SU-DHL-6 (cell line): ENCODE measurements around the gene IFFO2.

Source experiments
- H2AFZ ChIP-seq: fragments of 200-600 bp; sonication (generic); 2 replicates; pipeline ENCODE4 v1.6.1; 2014; ENCODE audit warnings: low read depth, mild to moderate bottlenecking, moderate library complexity, mixed read lengths, antibody characterized with exemption, low read length; ENCODE audit not compliant: severe bottlenecking
- H3F3A ChIP-seq: fragments of 200-600 bp; shearing (Covaris generic); 2 replicates; pipeline ENCODE4 v1.6.0; 2016; ENCODE audit warnings: antibody characterized with exemption, mild to moderate bottlenecking; ENCODE audit not compliant: insufficient read depth
- H3K27ac ChIP-seq: fragments of 200-600 bp; sonication (generic); 2 replicates; pipeline ENCODE4 v1.5.1; 2016; ENCODE audit warnings: low read depth, mild to moderate bottlenecking, low read length, moderate library complexity, mixed read lengths
- H3K27me3 ChIP-seq: fragments of 200-600 bp; sonication (generic), shearing (Covaris generic); 2 replicates; pipeline ENCODE4 v1.6.0; 2014; ENCODE audit warnings: mild to moderate bottlenecking, low read length
- H3K36me3 ChIP-seq: fragments of 200-600 bp; sonication (generic); 2 replicates; pipeline ENCODE4 v1.6.1; 2014; ENCODE audit warnings: mild to moderate bottlenecking, low read length, mixed read lengths
- H3K4me2 ChIP-seq: fragments of 300-600, 200-600 bp; shearing (Covaris generic), sonication (generic); 2 replicates; pipeline ENCODE4 v1.6.0; 2014; ENCODE audit warnings: low read length, low read depth, mild to moderate bottlenecking; ENCODE audit not compliant: poor library complexity, severe bottlenecking
- H3K4me3 ChIP-seq: fragments of 200-600 bp; sonication (generic); 2 replicates; pipeline ENCODE4 v1.5.1; 2014; ENCODE audit warnings: antibody characterized with exemption, low read length, mild to moderate bottlenecking, mixed read lengths; ENCODE audit not compliant: insufficient read depth, poor library complexity, severe bottlenecking
- H3K79me2 ChIP-seq: fragments of 200-600 bp; sonication (generic); 2 replicates; pipeline ENCODE4 v1.6.1; 2014; ENCODE audit warnings: mild to moderate bottlenecking, low read length, moderate library complexity; ENCODE audit not compliant: insufficient read depth
- H3K9ac ChIP-seq: fragments of 200-600 bp; sonication (generic); 2 replicates; pipeline ENCODE4 v1.7.0; 2014; ENCODE audit warnings: mild to moderate bottlenecking, low read length
- H3K9me2 ChIP-seq: fragments of 200-600 bp; sonication (generic); replicated peaks from 2 replicates; pipeline ENCODE4 v1.6.1; 2014; ENCODE audit warnings: low read length; ENCODE audit not compliant: insufficient read depth
- H3K9me3 ChIP-seq: fragments of 200-600 bp; sonication (generic); 2 replicates; pipeline ENCODE4 v1.6.1; 2014; ENCODE audit warnings: low read length, mixed read lengths; ENCODE audit not compliant: insufficient read depth
- H4K20me1 ChIP-seq: fragments of 200-600 bp; sonication (generic); 2 replicates; pipeline ENCODE4 v1.6.1; 2014; ENCODE audit warnings: low read depth, mild to moderate bottlenecking, antibody characterized with exemption, low read length, moderate library complexity, mixed read lengths
- CTCF ChIP-seq: fragments of 200-600 bp; sonication (generic); IDR thresholded peaks from one replicate; pipeline ENCODE4 v1.5.1; 2017; ENCODE audit warnings: antibody characterized with exemption, mild to moderate bottlenecking, low read length, moderate library complexity; ENCODE audit not compliant: insufficient read depth, poor library complexity, severe bottlenecking
- EZH2phosphoT487 ChIP-seq: fragments of 200-600 bp; sonication (generic), shearing (Covaris generic); conservative IDR thresholded peaks from 2 replicates; pipeline ENCODE4 v1.6.1; 2018; ENCODE audit warnings: mild to moderate bottlenecking, antibody characterized with exemption, low read length, moderate library complexity, mixed read lengths

Gene IFFO2

GRCh38 chr1:18928985-18929384, 27.5 kb downstream of the IFFO2 start:
- Histone ChIP-seq H2AFZ (no peak overlapping the region), H3K9ac (no peak overlapping the region), H3K4me3 (no peak overlapping the region), H3K27ac (no peak overlapping the region), H3K79me2 (no peaks in the 10 kb centered on the region), H4K20me1 (no peaks in the 10 kb centered on the region), H3K27me3 (no peaks in the 10 kb centered on the region), H3K9me2 (no peaks in the 10 kb centered on the region), H3K9me3 (no peaks in the 10 kb centered on the region), H3F3A (peaks cover 9% of the 10 kb centered on the region; the same call in 1 of the 2 replicates), H3K4me2 (no peak overlapping the region), H3K36me3 (no peaks in the 10 kb centered on the region)
- TF ChIP-seq CTCF, result no peak
- no peak for TF ChIP-seq EZH2phosphoT487

- TF ChIP-seq CTCF (no peak), EZH2phosphoT487 (no peak)
- Histone ChIP-seq H3K9ac (no peak overlapping the region), H3F3A (peaks cover 9% of the 10 kb centered on the region; the same call in 1 of the 2 replicates), H3K27me3 (no peaks in the 10 kb centered on the region), H3K9me2 (no peaks in the 10 kb centered on the region), H2AFZ (no peak overlapping the region), H3K9me3 (no peaks in the 10 kb centered on the region), H3K4me3 (no peak overlapping the region), H3K36me3 (no peaks in the 10 kb centered on the region), H3K79me2 (no peaks in the 10 kb centered on the region), H3K4me2 (no peak overlapping the region), H3K27ac (no peak overlapping the region), H4K20me1 (no peaks in the 10 kb centered on the region)
These were observed 28.1 kb downstream of the IFFO2 start for GRCh38 chr1:18928406-18928805.

DNA sequence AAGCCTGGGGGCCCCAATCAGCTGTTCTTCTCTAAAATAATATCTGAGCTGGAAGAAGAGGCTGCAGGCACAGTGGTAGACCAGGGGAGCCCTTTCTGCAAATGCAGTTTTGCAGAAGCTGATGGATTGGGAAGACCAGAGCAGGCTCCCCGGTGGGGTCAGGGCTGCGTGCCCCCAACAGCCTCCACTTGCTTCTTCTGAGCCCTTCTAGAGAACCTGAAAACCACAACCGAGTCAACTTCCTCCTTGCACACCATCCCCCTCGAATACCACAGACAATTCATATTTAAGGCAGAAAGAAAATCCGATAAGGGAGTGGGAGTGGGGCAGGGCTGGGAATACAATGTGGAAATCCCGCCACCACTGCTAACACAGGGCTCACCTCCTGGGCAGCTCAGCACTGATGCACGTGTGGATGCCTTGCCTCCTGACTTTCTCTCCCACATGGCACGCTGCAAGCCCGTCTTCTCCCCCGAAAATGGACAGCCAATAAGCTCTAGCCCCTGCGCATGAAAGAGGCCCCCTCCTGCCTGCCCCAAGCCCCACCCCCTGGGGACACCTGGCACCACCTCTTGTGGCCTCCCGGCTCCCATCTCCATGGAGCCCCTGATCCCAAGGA, 28.7 kb downstream of the IFFO2 start:
- no peaks in the 10 kb centered on the region for H3K9me3 ChIP-seq
- peak overlapping the region; percentile 43 for H3K4me2 ChIP-seq
- no peaks in the 10 kb centered on the region for H3K36me3 ChIP-seq
- no peaks in the 10 kb centered on the region for H3K9me2 ChIP-seq
- no peak overlapping the region for H2AFZ ChIP-seq
- H3K4me3 ChIP-seq, result no peak overlapping the region
- TF ChIP-seq EZH2phosphoT487 (no peak), CTCF (no peak)
- no peak overlapping the region for H3K9ac ChIP-seq
- no peaks in the 10 kb centered on the region for H3K27me3 ChIP-seq
- no peaks in the 10 kb centered on the region for H3K79me2 ChIP-seq
- H4K20me1 ChIP-seq, result no peaks in the 10 kb centered on the region
- H3F3A ChIP-seq, result peaks cover 9% of the 10 kb centered on the region; the same call in 1 of the 2 replicates
- H3K27ac ChIP-seq, result peak overlapping the region; percentile 74
